Measurements from ENCODE around the gene PTCH1. TPM values are rescaled to one million over a fixed set of nuclear protein-coding genes. Genes with fewer than 3 reads are reported as not detected.

The PTCH1 gene
- total and polyA plus RNA-seq, 2 experiments from 2014 or later = 21.4 to 34.1 TPM

GRCh38 chr9:95431286-95431685 is 85.5 kb downstream of the PTCH1 start:
- peaks cover 15% of the 10 kb centered on the region for H3K4me1 Mint-ChIP-seq
- H3K36me3 ChIP-seq (ENCODE audit: insufficient read depth) = no peaks in the 10 kb centered on the region
- H2AFZ ChIP-seq = no peak overlapping the region
- TF ChIP-seq EZH2phosphoT487 (IDR thresholded peaks at IDR 0.05; ENCODE audit: unreplicated experiment) (no peak), CREB1 (CRISPR knock-in tag; IDR thresholded peaks at IDR 0.05; ENCODE audit: low read depth) (no peak), REST (IDR thresholded peaks at IDR 0.05; ENCODE audit: unreplicated experiment) (no peak), ZNF331 (CRISPR knock-in tag; IDR thresholded peaks at IDR 0.05; ENCODE audit: low read depth) (no peak), NANOG (IDR thresholded peaks at IDR 0.05; ENCODE audit: borderline replicate concordance) (no peak), POLR2AphosphoS5 (IDR thresholded peaks at IDR 0.05; ENCODE audit: low read depth) (no peak), EZH2 (IDR thresholded peaks at IDR 0.05; ENCODE audit: low read depth, unreplicated experiment) (no peak), JUNB (IDR thresholded peaks at IDR 0.05; ENCODE audit: unreplicated experiment) (no peak), ZNF114 (CRISPR knock-in tag; IDR thresholded peaks at IDR 0.05) (no peak), STAT1 (IDR thresholded peaks at IDR 0.05; ENCODE audit: unreplicated experiment) (no peak)
- TF ChIP-seq, protein P1, sequence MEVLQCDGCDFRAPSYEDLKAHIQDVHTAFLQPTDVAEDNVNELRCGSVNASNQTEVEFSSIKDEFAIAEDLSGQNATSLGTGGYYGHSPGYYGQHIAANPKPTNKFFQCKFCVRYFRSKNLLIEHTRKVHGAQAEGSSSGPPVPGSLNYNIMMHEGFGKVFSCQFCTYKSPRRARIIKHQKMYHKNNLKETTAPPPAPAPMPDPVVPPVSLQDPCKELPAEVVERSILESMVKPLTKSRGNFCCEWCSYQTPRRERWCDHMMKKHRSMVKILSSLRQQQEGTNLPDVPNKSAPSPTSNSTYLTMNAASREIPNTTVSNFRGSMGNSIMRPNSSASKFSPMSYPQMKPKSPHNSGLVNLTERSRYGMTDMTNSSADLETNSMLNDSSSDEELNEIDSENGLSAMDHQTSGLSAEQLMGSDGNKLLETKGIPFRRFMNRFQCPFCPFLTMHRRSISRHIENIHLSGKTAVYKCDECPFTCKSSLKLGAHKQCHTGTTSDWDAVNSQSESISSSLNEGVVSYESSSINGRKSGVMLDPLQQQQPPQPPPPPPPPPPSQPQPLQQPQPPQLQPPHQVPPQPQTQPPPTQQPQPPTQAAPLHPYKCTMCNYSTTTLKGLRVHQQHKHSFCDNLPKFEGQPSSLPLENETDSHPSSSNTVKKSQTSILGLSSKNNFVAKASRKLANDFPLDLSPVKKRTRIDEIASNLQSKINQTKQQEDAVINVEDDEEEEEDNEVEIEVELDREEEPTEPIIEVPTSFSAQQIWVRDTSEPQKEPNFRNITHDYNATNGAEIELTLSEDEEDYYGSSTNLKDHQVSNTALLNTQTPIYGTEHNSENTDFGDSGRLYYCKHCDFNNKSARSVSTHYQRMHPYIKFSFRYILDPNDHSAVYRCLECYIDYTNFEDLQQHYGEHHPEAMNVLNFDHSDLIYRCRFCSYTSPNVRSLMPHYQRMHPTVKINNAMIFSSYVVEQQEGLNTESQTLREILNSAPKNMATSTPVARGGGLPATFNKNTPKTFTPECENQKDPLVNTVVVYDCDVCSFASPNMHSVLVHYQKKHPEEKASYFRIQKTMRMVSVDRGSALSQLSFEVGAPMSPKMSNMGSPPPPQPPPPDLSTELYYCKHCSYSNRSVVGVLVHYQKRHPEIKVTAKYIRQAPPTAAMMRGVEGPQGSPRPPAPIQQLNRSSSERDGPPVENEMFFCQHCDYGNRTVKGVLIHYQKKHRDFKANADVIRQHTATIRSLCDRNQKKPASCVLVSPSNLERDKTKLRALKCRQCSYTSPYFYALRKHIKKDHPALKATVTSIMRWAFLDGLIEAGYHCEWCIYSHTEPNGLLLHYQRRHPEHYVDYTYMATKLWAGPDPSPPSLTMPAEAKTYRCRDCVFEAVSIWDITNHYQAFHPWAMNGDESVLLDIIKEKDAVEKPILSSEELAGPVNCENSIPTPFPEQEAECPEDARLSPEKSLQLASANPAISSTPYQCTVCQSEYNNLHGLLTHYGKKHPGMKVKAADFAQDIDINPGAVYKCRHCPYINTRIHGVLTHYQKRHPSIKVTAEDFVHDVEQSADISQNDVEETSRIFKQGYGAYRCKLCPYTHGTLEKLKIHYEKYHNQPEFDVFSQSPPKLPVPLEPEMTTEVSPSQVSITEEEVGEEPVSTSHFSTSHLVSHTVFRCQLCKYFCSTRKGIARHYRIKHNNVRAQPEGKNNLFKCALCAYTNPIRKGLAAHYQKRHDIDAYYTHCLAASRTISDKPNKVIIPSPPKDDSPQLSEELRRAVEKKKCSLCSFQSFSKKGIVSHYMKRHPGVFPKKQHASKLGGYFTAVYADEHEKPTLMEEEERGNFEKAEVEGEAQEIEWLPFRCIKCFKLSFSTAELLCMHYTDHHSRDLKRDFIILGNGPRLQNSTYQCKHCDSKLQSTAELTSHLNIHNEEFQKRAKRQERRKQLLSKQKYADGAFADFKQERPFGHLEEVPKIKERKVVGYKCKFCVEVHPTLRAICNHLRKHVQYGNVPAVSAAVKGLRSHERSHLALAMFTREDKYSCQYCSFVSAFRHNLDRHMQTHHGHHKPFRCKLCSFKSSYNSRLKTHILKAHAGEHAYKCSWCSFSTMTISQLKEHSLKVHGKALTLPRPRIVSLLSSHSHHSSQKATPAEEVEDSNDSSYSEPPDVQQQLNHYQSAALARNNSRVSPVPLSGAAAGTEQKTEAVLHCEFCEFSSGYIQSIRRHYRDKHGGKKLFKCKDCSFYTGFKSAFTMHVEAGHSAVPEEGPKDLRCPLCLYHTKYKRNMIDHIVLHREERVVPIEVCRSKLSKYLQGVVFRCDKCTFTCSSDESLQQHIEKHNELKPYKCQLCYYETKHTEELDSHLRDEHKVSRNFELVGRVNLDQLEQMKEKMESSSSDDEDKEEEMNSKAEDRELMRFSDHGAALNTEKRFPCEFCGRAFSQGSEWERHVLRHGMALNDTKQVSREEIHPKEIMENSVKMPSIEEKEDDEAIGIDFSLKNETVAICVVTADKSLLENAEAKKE (CRISPR knock-in tag; IDR thresholded peaks at IDR 0.05) = no peak
- TF ChIP-seq, protein P2, sequence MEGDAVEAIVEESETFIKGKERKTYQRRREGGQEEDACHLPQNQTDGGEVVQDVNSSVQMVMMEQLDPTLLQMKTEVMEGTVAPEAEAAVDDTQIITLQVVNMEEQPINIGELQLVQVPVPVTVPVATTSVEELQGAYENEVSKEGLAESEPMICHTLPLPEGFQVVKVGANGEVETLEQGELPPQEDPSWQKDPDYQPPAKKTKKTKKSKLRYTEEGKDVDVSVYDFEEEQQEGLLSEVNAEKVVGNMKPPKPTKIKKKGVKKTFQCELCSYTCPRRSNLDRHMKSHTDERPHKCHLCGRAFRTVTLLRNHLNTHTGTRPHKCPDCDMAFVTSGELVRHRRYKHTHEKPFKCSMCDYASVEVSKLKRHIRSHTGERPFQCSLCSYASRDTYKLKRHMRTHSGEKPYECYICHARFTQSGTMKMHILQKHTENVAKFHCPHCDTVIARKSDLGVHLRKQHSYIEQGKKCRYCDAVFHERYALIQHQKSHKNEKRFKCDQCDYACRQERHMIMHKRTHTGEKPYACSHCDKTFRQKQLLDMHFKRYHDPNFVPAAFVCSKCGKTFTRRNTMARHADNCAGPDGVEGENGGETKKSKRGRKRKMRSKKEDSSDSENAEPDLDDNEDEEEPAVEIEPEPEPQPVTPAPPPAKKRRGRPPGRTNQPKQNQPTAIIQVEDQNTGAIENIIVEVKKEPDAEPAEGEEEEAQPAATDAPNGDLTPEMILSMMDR (conservative IDR thresholded peaks at IDR 0.05; ENCODE audit: low read depth in 2 of 2) = no peak
- TF ChIP-seq, protein P3, sequence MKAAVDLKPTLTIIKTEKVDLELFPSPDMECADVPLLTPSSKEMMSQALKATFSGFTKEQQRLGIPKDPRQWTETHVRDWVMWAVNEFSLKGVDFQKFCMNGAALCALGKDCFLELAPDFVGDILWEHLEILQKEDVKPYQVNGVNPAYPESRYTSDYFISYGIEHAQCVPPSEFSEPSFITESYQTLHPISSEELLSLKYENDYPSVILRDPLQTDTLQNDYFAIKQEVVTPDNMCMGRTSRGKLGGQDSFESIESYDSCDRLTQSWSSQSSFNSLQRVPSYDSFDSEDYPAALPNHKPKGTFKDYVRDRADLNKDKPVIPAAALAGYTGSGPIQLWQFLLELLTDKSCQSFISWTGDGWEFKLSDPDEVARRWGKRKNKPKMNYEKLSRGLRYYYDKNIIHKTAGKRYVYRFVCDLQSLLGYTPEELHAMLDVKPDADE (IDR thresholded peaks at IDR 0.05) = no peak
- no peak overlapping the region for H3K27ac Mint-ChIP-seq
- ATAC-seq = no peak
- H3K4me1 ChIP-seq (ENCODE audit: insufficient read depth) = peaks cover 4% of the 10 kb centered on the region
- H3K27me3 ChIP-seq (ENCODE audit: insufficient read depth) = no peaks in the 10 kb centered on the region
- H4K20me1 ChIP-seq (replicated peaks; ENCODE audit: insufficient read depth) = no peaks in the 10 kb centered on the region
- no peak overlapping the region for H3K27ac ChIP-seq (ENCODE audit: low read depth)
- peaks cover 15% of the 10 kb centered on the region for H3K9me2 ChIP-seq (ENCODE audit: insufficient read depth)
- no peak overlapping the region for H3K4me3 Mint-ChIP-seq
- H3K4me3 ChIP-seq = no peak overlapping the region
- no peak for DNase-seq (ENCODE audit: low spot score)
- H3K79me2 ChIP-seq (replicated peaks; ENCODE audit: insufficient read depth) = no peaks in the 10 kb centered on the region
- H3K36me3 Mint-ChIP-seq (ENCODE audit: low read depth) = peaks cover 9% of the 10 kb centered on the region
- H3K9me3 Mint-ChIP-seq = peaks cover 17% of the 10 kb centered on the region
- peaks cover 16% of the 10 kb centered on the region for H3K27me3 Mint-ChIP-seq (ENCODE audit: insufficient read depth, low read depth, poor library complexity)
- H3K4me2 ChIP-seq = no peak overlapping the region
- H3F3A ChIP-seq (replicated peaks; ENCODE audit: low read depth) = peaks cover 9% of the 10 kb centered on the region

Measured in GM23338 (cell line).